Keratinocyte (primary cell): ENCODE data around the gene DCLK1. TPM values are rescaled to one million over a fixed set of nuclear protein-coding genes. Genes with fewer than 3 reads are reported as not detected.

Source experiments
- DNase-seq: peaks from one replicate; pipeline ENCODE4 v3.0.0-alpha.2; 2011; ENCODE audit warnings: low read depth, missing footprints, low spot score
- FAIRE-seq: peaks from 2 replicates; lab custom pipeline; 2011; peaks lifted over from hg19 to GRCh38; lab: Jason Lieb, UNC
- H2AFZ ChIP-seq: 2 replicates; pipeline ENCODE4 v1.6.0; 2012; ENCODE audit warnings: low read length, control low read depth, inconsistent platforms; ENCODE audit not compliant: control insufficient read depth
- H3K27ac ChIP-seq: 2 replicates; pipeline ENCODE4 v1.5.1; 2011; ENCODE audit warnings: low read length; ENCODE audit not compliant: control insufficient read depth, insufficient read depth
- H3K27me3 ChIP-seq: 3 replicates; pipeline ENCODE4 v1.6.0; 2011; ENCODE audit warnings: low read length; ENCODE audit not compliant: control insufficient read depth, insufficient read depth; ENCODE audit errors: extremely low read depth
- H3K36me3 ChIP-seq, 2 experiments: 2 replicates in 1 of 2; 3 replicates in 1 of 2; pipeline ENCODE4 v1.5.1; 2011; ENCODE audit warnings: low read length in 2 of 2, mild to moderate bottlenecking in 1 of 2; ENCODE audit not compliant: control insufficient read depth in 2 of 2, insufficient read depth in 2 of 2; ENCODE audit errors: extremely low read depth in 1 of 2
- H3K4me1 ChIP-seq: 3 replicates; pipeline ENCODE4 v1.5.1; 2011; ENCODE audit warnings: low read length; ENCODE audit not compliant: control insufficient read depth, insufficient read depth; ENCODE audit errors: extremely low read depth
- H3K4me2 ChIP-seq: 3 replicates; pipeline ENCODE4 v1.6.0; 2011; ENCODE audit warnings: low read depth, low read length; ENCODE audit not compliant: control insufficient read depth, insufficient read depth; ENCODE audit errors: extremely low read depth
- H3K4me3 ChIP-seq, 3 experiments: fragments of 200-600 bp in 1 of 3; sonication (generic) in 1 of 3; 2 replicates in 2 of 3; 3 replicates in 1 of 3; pipeline ENCODE4 v1.5.1; 2011 to 2016; ENCODE audit warnings: low read length in 3 of 3, mild to moderate bottlenecking in 3 of 3, control low read depth in 2 of 3, inconsistent platforms in 1 of 3, low read depth in 1 of 3, mixed read lengths in 1 of 3, mixed run types in 1 of 3, moderate library complexity in 1 of 3; ENCODE audit not compliant: control insufficient read depth in 2 of 3, insufficient read depth in 2 of 3; ENCODE audit errors: extremely low read depth in 1 of 3
- H3K79me2 ChIP-seq: 2 replicates; pipeline ENCODE4 v1.6.0; 2012; ENCODE audit warnings: low read length; ENCODE audit not compliant: control insufficient read depth, insufficient read depth
- H3K9ac ChIP-seq: 3 replicates; pipeline ENCODE4 v1.6.0; 2011; ENCODE audit warnings: low read length; ENCODE audit not compliant: control insufficient read depth, insufficient read depth; ENCODE audit errors: extremely low read depth
- H3K9me1 ChIP-seq: 3 replicates; pipeline ENCODE4 v1.6.0; 2011; ENCODE audit warnings: low read length; ENCODE audit not compliant: control insufficient read depth, insufficient read depth; ENCODE audit errors: extremely low read depth
- H3K9me3 ChIP-seq: 2 replicates; pipeline ENCODE4 v1.5.1; 2012; ENCODE audit warnings: low read depth, low read length; ENCODE audit not compliant: control insufficient read depth
- H4K20me1 ChIP-seq: 3 replicates; pipeline ENCODE4 v1.6.0; 2011; ENCODE audit warnings: low read length; ENCODE audit not compliant: control insufficient read depth, insufficient read depth; ENCODE audit errors: extremely low read depth
- CTCF ChIP-seq, 3 experiments: IDR thresholded peaks in 1 of 3; conservative IDR thresholded peaks in 1 of 3; optimal IDR thresholded peaks in 1 of 3; 2 replicates in 2 of 3; 3 replicates in 1 of 3; pipeline versions ENCODE3 to v1.5.1; 2011; ENCODE audit warnings: low read length in 3 of 3, mild to moderate bottlenecking in 3 of 3, moderate library complexity in 2 of 3, control low read depth in 1 of 3, inconsistent platforms in 1 of 3; ENCODE audit not compliant: insufficient read depth in 2 of 3; ENCODE audit errors: extremely low read depth in 1 of 3
- EZH2 ChIP-seq: IDR thresholded peaks from one replicate; pipeline ENCODE4 v1.6.1; 2012; ENCODE audit warnings: inconsistent platforms, mild to moderate bottlenecking, low read length, moderate library complexity
- dilution Hi-C: fragments of 300-500 bp; cut with MboI; formaldehyde crosslinking; loops from one replicate; pipeline ENCODE4 v1.7.0; 2020; ENCODE audit warnings: low sequenced_read_pairs; ENCODE audit not compliant: extremely low pct_ligation_motif_present
- polyA plus RNA-seq, 5 experiments: library from polyadenylated mRNA; depleted of rRNA in 3 of 5; stranded (reverse) in 3 of 5; stranded (forward) in 1 of 5; unstranded in 1 of 5; fragments of >200 nt; gene quantifications; 1 replicate in 1 of 5; 2 replicates in 3 of 5; 3 replicates in 1 of 5; pipeline versions ENCODE4 v1.2.1 to v1.2.3, GENCODE V29; 2011 to 2012; ENCODE audit warnings: missing spikeins in 2 of 5, low read depth in 1 of 5, low replicate concordance in 1 of 5

DCLK1 gene
- polyA plus RNA-seq, 1 donor (not counting 4 experiments of a cell fraction or from before 2014, with no cell fraction given): 0.04 TPM

GRCh38 chr13:36163286-36163685, 32.1 kb upstream of the DCLK1 start:
- H3K79me2 ChIP-seq: no peaks in the 10 kb centered on the region
- no peak for TF ChIP-seq EZH2
- no peak for TF ChIP-seq CTCF (optimal IDR thresholded peaks at IDR 0.05 in 1 of 3, IDR thresholded peaks at IDR 0.05 in 1 of 3, conservative IDR thresholded peaks at IDR 0.05 in 1 of 3; ENCODE audit: extremely low read depth in 1 of 3, insufficient read depth in 2 of 3, low read length in 3 of 3)
- H3K4me2 ChIP-seq: no peak overlapping the region
- H4K20me1 ChIP-seq: no peaks in the 10 kb centered on the region
- peaks cover 3% of the 10 kb centered on the region for H3K4me1 ChIP-seq
- dilution Hi-C loops: no loop called here
- H3K9me3 ChIP-seq: no peaks in the 10 kb centered on the region
- no peaks in the 10 kb centered on the region for H3K9me1 ChIP-seq
- H3K27ac ChIP-seq: no peak overlapping the region
- no peak for FAIRE-seq
- H3K9ac ChIP-seq: no peak overlapping the region
- H3K4me3 ChIP-seq: no peak overlapping the region
- no peaks in the 10 kb centered on the region for H3K27me3 ChIP-seq
- H3K36me3 ChIP-seq: no peaks in the 10 kb centered on the region
- DNase-seq: no peak
- H2AFZ ChIP-seq: no peak overlapping the region

GRCh38 chr13:36160297-36160696, 29.1 kb upstream of the DCLK1 start:
- no peak for FAIRE-seq
- no peak overlapping the region for H2AFZ ChIP-seq
- dilution Hi-C loops: no loop called here
- H3K27ac ChIP-seq: no peak overlapping the region
- H3K4me2 ChIP-seq: no peak overlapping the region
- H3K4me3 ChIP-seq: no peak overlapping the region
- H3K9me3 ChIP-seq: no peaks in the 10 kb centered on the region
- no peak overlapping the region for H3K9ac ChIP-seq
- H3K27me3 ChIP-seq: no peaks in the 10 kb centered on the region
- H3K36me3 ChIP-seq: no peaks in the 10 kb centered on the region
- no peak for DNase-seq
- H3K79me2 ChIP-seq: no peaks in the 10 kb centered on the region
- H3K4me1 ChIP-seq: peaks cover 3% of the 10 kb centered on the region
- no peaks in the 10 kb centered on the region for H3K9me1 ChIP-seq
- TF ChIP-seq EZH2: no peak
- TF ChIP-seq CTCF (optimal IDR thresholded peaks at IDR 0.05 in 1 of 3, IDR thresholded peaks at IDR 0.05 in 1 of 3, conservative IDR thresholded peaks at IDR 0.05 in 1 of 3; ENCODE audit: extremely low read depth in 1 of 3, insufficient read depth in 2 of 3, low read length in 3 of 3): no peak
- no peaks in the 10 kb centered on the region for H4K20me1 ChIP-seq
